ENCODE data around the gene KCNF1. TPM values are rescaled to one million over a fixed set of nuclear protein-coding genes. Genes with fewer than 3 reads are reported as not detected.

Gene KCNF1
- total RNA-seq, 1 donor from 2014 or later: 3.1 TPM

DNA sequence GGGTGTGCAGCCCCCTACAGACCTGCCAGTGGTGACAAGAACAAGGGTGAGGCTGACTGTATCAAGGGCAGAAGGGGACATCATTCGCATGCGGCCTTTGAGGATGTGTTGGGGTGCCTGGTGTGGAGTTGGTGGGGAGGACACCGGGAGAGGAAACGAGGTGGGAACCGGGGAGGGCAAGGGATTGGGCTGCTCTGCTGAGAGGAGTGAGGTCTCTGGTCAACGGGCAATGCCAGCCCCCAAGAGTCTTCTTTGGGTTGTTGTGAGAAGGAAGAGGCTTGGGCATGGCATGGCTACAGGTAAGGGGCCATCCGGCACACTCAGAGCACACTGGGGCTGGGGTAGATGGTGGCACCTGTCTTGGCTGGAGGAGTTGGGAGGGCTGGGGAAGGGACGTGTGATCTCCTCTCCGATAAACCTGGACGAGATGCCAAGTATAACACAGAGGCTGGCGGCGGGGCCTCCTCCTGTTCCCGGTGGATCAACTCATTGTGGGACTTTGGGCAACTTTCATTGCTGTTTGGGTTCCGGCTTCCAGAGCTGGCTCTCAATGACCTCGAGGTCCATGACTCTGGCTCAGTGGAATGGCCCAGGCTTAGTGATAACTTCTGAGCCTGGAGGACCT, 37.0 kb downstream of the KCNF1 start:
- H3K36me3 ChIP-seq (ENCODE audit: control insufficient read depth, insufficient read depth, low read length): no peaks in the 10 kb centered on the region
- H3K27me3 ChIP-seq (ENCODE audit: control insufficient read depth, insufficient read depth, low read length): no peaks in the 10 kb centered on the region
- DNase-seq (ENCODE audit: low read depth): no peak
- TF ChIP-seq, protein P1, sequence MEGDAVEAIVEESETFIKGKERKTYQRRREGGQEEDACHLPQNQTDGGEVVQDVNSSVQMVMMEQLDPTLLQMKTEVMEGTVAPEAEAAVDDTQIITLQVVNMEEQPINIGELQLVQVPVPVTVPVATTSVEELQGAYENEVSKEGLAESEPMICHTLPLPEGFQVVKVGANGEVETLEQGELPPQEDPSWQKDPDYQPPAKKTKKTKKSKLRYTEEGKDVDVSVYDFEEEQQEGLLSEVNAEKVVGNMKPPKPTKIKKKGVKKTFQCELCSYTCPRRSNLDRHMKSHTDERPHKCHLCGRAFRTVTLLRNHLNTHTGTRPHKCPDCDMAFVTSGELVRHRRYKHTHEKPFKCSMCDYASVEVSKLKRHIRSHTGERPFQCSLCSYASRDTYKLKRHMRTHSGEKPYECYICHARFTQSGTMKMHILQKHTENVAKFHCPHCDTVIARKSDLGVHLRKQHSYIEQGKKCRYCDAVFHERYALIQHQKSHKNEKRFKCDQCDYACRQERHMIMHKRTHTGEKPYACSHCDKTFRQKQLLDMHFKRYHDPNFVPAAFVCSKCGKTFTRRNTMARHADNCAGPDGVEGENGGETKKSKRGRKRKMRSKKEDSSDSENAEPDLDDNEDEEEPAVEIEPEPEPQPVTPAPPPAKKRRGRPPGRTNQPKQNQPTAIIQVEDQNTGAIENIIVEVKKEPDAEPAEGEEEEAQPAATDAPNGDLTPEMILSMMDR (IDR thresholded peaks at IDR 0.05; ENCODE audit: insufficient read depth, low read length, poor library complexity, severe bottlenecking): no peak
- H3K4me3 ChIP-seq (ENCODE audit: low read depth, low read length): no peak overlapping the region

- no peaks in the 10 kb centered on the region for H3K27me3 ChIP-seq (ENCODE audit: control insufficient read depth, insufficient read depth, low read length)
- TF ChIP-seq, protein P1 (IDR thresholded peaks at IDR 0.05; ENCODE audit: insufficient read depth, low read length, poor library complexity, severe bottlenecking): no peak
- no peak for DNase-seq (ENCODE audit: low read depth)
These were observed 38.1 kb downstream of the KCNF1 start for GRCh38 chr2:10949835-10950234.

GRCh38 chr2:10951558-10952414, 40.1 kb downstream of the KCNF1 start:
- TF ChIP-seq, protein P1 (IDR thresholded peaks at IDR 0.05; ENCODE audit: insufficient read depth, low read length, poor library complexity, severe bottlenecking): no peak

More at GRCh38 chr2:10949835-10950234, 38.1 kb downstream of the KCNF1 start:
- Histone ChIP-seq H3K36me3 (ENCODE audit: control insufficient read depth, insufficient read depth, low read length) (no peaks in the 10 kb centered on the region), H3K4me3 (ENCODE audit: low read depth, low read length) (no peak overlapping the region)

DNA sequence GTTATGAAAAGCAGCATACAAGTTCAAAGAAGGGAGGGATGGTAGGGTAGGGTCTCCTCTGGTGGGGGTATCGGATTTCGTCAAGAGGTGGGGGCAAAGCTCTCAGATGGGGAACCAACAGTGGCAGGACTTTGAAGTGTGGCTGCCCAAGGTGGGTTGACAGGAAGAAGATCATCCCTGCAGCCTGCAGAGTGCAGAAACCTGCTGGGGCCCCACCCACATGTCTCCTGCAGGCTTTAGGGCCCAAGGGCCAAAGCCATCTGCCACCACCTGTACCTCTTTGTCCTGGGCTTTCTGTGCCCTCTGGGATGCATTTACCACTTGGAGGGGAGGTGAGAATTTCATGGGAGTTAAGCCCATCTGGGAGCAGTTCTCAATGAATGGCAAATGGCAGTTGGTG, 42.7 kb downstream of the KCNF1 start:
- no peak for DNase-seq (ENCODE audit: low read depth)
- Histone ChIP-seq H3K36me3 (ENCODE audit: control insufficient read depth, insufficient read depth, low read length) (no peaks in the 10 kb centered on the region), H3K4me3 (ENCODE audit: low read depth, low read length) (no peak overlapping the region), H3K27me3 (ENCODE audit: control insufficient read depth, insufficient read depth, low read length) (no peaks in the 10 kb centered on the region)
- TF ChIP-seq, protein P1 (IDR thresholded peaks at IDR 0.05; ENCODE audit: insufficient read depth, low read length, poor library complexity, severe bottlenecking): no peak

More at GRCh38 chr2:10951558-10952414, 40.1 kb downstream of the KCNF1 start:
- DNase-seq (ENCODE audit: low read depth): no peak
- no peaks in the 10 kb centered on the region for H3K27me3 ChIP-seq (ENCODE audit: control insufficient read depth, insufficient read depth, low read length)
- no peaks in the 10 kb centered on the region for H3K36me3 ChIP-seq (ENCODE audit: control insufficient read depth, insufficient read depth, low read length)
- no peak overlapping the region for H3K4me3 ChIP-seq (ENCODE audit: low read depth, low read length)

DNA sequence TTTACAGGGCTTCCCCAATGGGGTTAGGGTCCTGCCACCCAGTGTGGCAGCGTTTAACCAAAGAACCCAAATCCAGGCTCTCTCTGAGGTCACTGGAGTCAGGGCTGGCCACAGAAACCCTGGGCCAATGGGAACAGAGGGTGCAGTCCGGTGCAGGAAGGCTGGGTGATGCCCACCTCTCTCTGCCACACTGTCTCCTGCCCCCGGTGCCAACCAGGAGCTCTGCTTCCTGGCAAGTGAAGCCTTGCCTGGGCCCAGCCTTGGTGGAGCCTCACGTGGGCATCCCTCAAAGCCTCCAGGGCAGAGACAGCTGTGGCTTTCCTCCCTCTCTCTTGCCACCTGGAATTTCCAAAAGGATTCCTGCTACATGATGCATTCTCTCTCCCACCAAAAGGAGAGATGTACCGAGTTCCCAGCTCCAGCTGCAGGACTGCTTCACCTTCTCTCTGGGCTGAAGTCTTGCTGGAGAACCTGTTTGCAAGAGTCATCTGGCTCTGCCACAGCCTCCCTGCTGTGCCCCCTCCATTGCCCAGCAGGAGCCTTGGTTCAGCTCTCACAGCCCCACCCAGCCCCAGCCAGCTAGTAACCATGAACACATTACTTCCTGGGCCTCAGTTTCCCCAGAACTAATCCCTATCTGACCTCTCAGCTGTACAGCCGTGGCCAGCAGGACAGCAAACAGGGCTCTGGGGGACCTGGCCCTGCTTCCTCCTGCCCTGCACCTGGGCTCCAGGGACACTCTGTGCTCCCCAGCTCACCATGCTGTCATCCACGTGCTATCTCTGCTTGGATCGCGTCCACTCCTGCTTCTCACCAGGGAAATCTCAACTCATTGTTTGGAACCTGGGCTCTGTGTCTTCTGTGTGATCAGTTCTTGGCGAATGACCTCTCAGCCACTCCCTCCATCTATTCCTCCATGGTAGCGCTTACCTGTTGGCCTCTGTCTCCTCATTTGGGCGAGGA, 43.4 kb downstream of the KCNF1 start:
- no peak for DNase-seq (ENCODE audit: low read depth)
- no peaks in the 10 kb centered on the region for H3K27me3 ChIP-seq (ENCODE audit: control insufficient read depth, insufficient read depth, low read length)
- TF ChIP-seq, protein P1 (IDR thresholded peaks at IDR 0.05; ENCODE audit: insufficient read depth, low read length, poor library complexity, severe bottlenecking): no peak
- H3K4me3 ChIP-seq (ENCODE audit: low read depth, low read length): no peak overlapping the region
- no peaks in the 10 kb centered on the region for H3K36me3 ChIP-seq (ENCODE audit: control insufficient read depth, insufficient read depth, low read length)

Data from kidney epithelial cell (primary cell).